ENCODE results near the gene RHOBTB3.

Gene RHOBTB3

GRCh38 chr5:95733107-95733665, 2.0 kb downstream of the RHOBTB3 start:
- DNase-seq, result no peak

DNA sequence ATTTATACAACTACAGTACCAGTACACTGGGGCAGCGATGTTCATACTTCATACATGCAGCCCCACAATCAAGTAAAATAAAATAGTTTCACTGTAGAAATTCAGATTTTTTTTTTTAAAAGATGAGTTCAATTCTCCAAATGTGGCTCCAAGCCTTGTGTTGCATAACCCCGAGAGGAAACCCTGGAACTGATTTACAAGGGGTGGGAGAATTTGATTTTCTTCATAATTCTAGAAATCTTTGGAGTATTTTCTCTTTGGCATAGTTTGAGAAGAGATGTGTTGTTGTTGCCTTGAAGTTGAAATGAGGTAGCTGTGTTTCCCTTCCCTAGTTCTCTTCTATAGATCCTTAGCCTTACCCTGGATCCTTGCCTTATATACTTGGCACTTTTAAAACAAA, 3.1 kb downstream of the RHOBTB3 start:
- DNase-seq, result no peak

DNA sequence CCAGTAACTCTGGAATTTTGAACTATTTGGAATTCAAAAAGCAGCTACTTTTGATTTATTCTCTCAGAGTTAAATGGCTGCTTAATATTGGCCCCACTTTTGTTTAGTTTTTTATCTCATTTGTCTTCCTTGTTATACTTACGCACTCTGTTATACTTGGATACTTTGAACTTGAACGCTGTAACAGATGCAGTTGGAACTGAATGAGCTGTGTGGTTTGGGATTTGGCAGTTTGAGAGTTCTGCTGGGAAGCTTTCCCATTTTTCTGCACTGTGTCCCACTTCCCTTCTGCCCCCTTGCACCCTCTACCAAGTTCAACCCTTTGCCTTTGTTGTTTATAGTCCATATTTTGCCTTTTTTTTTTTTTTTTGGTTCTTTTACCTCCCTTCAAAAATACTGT, 3.8 kb downstream of the RHOBTB3 start:
- DNase-seq, result no peak

DNA sequence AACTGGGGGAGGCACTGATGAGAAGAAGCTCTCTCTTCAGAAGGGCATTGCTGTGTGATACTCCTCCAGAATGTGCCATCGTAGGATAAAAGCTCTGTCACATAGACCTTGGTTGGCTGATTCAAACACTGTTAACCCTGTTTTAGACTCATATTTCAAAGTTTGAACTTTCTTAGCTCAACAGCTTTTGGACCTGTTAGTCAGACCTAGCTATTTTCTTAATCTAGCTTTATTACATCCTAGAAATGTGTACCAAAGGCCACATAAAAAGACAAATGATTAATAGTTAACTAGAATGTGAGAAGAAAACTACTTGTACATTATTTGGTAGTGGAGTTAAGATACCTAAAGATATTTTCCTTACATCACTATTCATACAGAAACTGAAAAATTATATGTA, 4.3 kb downstream of the RHOBTB3 start:
- DNase-seq, result no peak

- DNase-seq, result no peak
Observed at GRCh38 chr5:95738072-95738471, 6.9 kb downstream of the RHOBTB3 start.

DNA sequence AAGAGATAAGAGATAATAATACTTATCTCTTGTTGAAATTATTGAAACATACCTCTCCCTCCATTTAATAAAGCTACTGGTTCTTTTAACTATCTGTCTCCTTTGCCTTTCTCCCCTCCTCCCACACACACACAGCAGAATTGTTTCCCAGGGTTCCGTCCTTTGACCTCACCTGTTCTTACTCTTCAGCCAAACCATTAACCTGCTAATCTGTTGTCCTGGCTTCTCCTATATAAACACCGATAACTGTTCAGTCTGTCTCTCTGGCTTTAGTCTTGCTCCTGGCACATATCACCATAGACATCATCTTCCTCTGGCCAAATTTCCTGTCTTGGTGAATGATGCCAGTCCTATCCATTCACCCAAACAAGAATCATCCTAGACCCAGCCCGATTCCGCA, 7.7 kb downstream of the RHOBTB3 start:
- no peak for DNase-seq

- no peak for DNase-seq
Observed at GRCh38 chr5:95739857-95740256, 8.7 kb downstream of the RHOBTB3 start.

- no peak for DNase-seq
Observed at GRCh38 chr5:95741458-95741857, 10.3 kb downstream of the RHOBTB3 start.

GRCh38 chr5:95743232-95743631, 12.1 kb downstream of the RHOBTB3 start:
- peak; percentile 29 for DNase-seq

DNA sequence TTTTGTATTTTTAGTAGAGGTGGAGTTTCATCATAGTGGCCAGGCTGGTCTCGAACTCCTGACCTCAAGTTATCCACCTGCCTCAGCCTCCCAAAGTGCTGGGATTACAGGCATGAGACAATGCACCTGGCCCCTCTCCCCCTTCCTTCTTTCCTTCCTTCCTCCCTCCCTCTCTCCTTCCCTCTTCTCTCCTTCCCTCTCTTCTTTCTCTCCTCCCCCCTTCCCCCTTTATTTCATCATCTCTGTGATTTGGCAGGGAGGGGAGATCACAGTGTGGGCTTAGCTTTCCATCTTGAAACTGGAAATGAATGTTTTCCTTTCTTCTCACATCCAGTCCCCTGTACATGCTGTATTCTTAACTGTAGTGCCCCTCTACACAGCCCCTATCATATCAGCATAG, 12.7 kb downstream of the RHOBTB3 start:
- no peak for DNase-seq

DNA sequence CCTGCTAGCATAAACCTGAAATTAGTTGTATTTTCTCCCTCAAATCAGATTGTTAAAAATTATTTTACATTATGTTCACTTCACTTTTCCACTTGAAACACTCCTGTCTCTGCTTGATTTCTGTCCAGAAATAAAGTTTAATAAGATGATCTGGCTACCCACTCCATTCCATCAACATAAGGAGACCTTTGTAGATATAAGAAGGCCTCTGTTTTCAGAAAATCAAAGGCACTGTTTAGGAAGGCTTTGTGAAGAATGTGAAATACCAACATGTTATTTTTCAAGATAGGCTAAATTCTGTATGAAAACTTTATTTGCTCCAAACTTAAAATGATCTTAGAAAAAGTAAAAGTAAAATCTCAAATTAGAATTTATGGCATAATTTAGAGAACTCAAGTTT, 15.1 kb downstream of the RHOBTB3 start:
- no peak for DNase-seq

- no peak for DNase-seq
Observed at GRCh38 chr5:95746722-95747679, 15.9 kb downstream of the RHOBTB3 start.

DNA sequence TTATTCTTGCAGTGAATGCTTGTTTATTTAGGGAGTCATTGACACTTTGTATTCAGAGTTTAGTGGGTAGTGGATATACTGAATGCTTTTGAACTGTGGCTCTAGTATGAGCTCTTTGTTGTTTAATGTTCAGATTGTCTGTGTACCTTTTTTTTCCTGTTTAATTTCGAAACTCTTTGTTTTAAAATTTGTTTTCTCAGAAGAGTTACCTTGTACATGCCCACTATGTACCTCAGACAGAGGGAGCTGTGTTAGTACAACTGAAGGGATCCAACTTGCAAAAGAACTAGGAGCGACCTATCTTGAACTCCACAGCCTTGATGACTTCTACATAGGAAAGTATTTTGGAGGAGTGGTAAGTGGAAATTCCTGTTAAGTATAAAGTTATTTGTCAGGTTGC, 17.0 kb downstream of the RHOBTB3 start:
- DNase-seq, result no peak

- no peak for DNase-seq
Observed at GRCh38 chr5:95754545-95754944, 23.4 kb downstream of the RHOBTB3 start.

DNA sequence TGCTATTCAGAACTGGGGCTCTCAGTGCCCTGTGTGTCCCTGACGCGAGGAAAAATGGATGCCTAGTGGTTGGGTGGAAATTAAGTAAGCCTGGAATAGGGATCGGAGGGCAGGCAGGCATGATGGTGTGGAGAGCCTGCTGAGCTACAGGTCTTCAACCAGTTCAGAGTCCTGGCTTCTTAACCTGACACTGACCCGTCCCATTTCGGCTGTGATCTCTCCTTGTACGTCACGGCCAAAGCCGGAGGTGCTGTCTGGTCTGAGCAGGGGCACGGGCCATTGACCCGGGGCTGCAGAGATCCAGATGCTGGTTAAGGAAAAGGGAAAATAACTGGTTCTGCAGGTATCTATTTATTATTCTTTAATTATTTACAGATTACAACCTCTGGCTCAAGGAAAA, 27.9 kb downstream of the RHOBTB3 start:
- DNase-seq, result no peak

GRCh38 chr5:95759634-95760033, 28.5 kb downstream of the RHOBTB3 start:
- DNase-seq, result peak; percentile 33

- peak; percentile 92 for DNase-seq
Observed at GRCh38 chr5:95760273-95761191, 29.4 kb downstream of the RHOBTB3 start.

- peak; percentile 95 for DNase-seq
Observed at GRCh38 chr5:95761771-95762651, 30.9 kb downstream of the RHOBTB3 start.

DNA sequence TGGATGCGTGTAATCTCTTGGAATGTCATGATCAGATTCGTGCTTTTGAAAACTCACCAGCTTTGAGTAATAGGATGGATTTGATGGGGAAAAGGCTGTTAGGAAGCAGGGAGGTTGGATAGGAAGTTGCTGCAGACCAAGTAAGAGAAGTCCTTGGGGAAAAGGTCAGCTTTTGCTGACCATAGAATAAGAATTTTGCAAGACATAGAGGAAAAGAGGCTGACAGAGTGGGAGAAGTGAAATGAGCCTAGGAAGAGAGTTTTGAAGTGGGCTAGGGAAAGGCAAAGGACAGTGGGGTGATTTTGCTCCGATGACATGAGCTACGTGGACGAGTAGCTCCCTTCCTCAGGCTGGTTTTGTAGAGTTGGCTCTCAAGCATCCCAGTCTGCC, 31.5 kb downstream of the RHOBTB3 start:
- no peak for DNase-seq

GRCh38 chr5:95763941-95764340, 32.8 kb downstream of the RHOBTB3 start:
- no peak for DNase-seq

DNA sequence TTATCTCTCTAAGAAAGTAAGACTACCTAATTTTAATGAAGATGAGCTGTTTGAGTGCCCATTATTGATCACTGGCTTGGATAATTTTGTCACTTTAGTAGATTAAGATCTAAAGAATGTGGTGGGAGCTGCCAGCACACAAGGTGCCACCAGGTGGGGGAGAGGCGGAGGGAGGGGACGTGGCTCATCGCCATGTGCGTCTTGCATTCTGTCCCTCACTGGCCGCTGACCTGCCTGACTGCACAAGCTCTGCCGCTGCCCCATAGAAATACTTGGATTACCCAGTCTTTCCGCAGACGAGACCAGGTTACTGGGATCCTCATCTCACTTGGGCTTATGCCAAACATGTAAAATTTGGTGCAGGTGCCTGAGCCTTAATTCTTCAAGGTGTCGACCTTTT, 37.6 kb downstream of the RHOBTB3 start:
- no peak for DNase-seq
